Measurements from ENCODE around the gene RBM47.

Gene RBM47

DNA sequence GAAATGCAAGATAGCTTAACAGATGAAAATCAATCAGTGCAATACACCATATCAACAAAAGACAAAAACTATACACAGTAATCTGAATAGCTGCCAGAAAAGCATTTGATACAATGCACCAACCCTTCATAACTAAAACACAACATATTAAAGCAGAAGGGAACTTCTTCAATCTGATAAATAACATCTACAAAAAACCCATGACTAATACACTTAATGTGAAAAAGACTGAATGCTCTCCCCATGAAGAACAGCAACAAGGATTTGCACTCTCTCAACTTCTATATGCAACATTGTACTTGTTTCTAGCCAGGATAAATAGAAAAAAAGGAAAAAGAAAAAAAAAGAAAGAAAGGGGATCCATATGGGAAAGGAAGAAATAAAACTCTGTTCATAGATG, 139.7 kb downstream of the RBM47 start:
- no peak for DNase-seq (ENCODE audit: low read depth)
- TF ChIP-seq, protein P1, sequence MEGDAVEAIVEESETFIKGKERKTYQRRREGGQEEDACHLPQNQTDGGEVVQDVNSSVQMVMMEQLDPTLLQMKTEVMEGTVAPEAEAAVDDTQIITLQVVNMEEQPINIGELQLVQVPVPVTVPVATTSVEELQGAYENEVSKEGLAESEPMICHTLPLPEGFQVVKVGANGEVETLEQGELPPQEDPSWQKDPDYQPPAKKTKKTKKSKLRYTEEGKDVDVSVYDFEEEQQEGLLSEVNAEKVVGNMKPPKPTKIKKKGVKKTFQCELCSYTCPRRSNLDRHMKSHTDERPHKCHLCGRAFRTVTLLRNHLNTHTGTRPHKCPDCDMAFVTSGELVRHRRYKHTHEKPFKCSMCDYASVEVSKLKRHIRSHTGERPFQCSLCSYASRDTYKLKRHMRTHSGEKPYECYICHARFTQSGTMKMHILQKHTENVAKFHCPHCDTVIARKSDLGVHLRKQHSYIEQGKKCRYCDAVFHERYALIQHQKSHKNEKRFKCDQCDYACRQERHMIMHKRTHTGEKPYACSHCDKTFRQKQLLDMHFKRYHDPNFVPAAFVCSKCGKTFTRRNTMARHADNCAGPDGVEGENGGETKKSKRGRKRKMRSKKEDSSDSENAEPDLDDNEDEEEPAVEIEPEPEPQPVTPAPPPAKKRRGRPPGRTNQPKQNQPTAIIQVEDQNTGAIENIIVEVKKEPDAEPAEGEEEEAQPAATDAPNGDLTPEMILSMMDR (conservative IDR thresholded peaks at IDR 0.05; ENCODE audit: control insufficient read depth, insufficient read depth, low read depth, low read length): no peak
- H3K4me3 ChIP-seq (ENCODE audit: control insufficient read depth, low read depth, low read length): no peak overlapping the region

DNA sequence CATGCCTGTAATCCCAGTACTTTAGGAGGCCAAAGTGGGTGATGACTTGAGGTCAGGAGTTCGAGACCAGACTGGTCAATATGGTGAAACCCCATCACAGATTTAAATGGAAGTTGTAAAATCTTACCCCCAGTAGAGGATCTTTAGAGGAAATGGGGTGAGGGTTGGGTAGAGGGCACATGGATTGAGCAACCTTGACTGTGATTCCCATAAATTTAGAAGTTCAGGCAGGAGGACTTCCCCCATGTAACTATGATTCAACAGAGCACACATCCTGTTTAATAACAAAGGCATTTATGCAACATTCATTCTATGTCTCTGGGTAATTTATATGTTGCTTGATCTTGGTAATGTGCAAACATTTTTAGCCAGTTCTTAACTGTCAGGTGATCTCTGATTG, 143.1 kb downstream of the RBM47 start:
- no peak overlapping the region for H3K4me3 ChIP-seq (ENCODE audit: control insufficient read depth, low read depth, low read length)
- peak; percentile 71 for DNase-seq (ENCODE audit: low read depth)
- TF ChIP-seq, protein P1 (conservative IDR thresholded peaks at IDR 0.05; ENCODE audit: control insufficient read depth, insufficient read depth, low read depth, low read length): no peak

DNA sequence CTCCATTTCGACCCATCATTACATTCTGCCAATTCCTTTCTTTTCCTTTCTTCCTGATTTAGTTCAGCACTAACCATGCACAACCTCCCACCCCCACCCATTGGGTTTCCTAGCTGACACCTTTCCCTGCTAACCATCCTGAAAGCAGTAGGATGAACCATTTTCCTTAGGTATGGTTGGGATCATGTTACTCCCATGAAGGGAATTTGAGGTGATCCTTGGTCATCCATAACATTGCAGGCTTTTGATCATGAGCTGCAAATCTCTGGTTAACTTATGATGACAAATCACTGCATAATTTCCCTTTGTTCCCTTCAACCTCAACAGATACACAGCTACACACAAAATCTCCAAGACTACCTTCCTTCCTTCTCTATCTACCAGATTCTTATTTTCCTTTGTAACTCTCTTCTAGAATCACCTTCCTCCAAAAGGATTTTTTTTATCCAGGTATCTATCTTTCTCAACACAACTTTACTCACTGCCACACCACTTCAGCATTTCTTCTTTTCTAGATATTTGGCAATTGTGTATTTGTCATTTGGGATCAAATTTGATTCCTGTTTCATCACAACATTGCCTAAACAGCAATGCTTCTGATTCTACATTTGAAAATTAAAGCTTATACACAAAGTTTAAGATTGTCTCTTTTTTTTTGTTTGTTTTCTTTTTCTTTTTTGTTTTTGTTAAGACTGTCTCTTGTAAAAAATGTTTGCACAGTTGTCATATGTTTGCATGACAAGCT, 145.1 kb downstream of the RBM47 start:
- DNase-seq (ENCODE audit: low read depth): no peak
- TF ChIP-seq, protein P1 (conservative IDR thresholded peaks at IDR 0.05; ENCODE audit: control insufficient read depth, insufficient read depth, low read depth, low read length): no peak

DNA sequence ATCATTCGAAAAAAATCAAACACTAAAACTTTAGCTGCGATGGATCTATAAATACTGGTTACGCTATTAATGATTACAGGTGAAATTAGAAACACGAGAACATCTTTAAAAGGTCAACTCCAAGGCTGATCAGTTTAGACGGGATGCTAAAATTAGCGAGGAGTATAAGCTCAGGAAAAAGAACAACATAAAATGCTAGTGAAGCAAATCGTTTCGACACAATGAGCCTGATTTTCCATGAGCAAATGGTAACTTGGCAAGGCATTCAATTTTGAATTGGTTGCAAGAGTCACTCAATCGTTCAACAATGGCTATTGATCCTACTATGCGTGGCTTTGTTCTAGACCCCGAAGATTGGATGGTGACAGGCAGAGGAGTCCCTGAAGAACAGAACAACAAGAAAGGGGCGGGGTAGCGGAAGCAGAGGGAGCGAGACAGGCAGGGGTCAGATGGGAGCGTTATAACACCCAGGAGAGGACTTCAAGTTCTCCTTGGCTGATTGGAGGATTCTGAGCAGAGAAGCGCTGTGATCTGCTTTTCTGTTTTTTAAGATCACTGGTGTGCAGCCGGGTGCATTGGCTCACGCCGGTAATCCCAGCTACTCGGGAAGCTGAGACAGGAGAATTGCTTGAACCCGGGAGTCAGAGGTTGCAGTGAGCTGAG, 146.5 kb downstream of the RBM47 start:
- TF ChIP-seq, protein P1 (conservative IDR thresholded peaks at IDR 0.05; ENCODE audit: control insufficient read depth, insufficient read depth, low read depth, low read length): no peak
- DNase-seq (ENCODE audit: low read depth): no peak
- H3K4me3 ChIP-seq (ENCODE audit: control insufficient read depth, low read depth, low read length): no peak overlapping the region

More for the DNA sequence above, 145.1 kb downstream of the RBM47 start:
- no peak overlapping the region for H3K4me3 ChIP-seq (ENCODE audit: control insufficient read depth, low read depth, low read length)

DNA sequence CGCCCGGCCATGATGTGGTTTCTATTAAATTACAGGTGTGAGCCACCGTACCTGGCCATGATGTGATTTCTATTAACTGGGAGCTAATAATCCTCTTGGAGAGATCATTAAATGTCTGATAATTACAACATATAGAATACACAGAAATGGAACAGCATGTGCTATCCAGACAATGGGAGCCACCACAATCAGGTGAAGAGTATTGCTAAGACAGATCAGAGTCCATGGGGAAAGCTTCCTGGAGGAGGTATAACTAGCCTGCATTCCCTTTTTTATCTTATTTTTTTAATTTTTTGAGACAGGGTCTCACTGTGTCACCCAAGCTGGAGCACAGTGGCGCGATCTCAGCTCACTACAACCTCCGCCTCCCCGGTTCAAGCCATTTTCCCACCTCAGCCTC, 147.7 kb downstream of the RBM47 start:
- H3K4me3 ChIP-seq (ENCODE audit: control insufficient read depth, low read depth, low read length): no peak overlapping the region
- no peak for DNase-seq (ENCODE audit: low read depth)
- TF ChIP-seq, protein P1 (conservative IDR thresholded peaks at IDR 0.05; ENCODE audit: control insufficient read depth, insufficient read depth, low read depth, low read length): no peak

DNA sequence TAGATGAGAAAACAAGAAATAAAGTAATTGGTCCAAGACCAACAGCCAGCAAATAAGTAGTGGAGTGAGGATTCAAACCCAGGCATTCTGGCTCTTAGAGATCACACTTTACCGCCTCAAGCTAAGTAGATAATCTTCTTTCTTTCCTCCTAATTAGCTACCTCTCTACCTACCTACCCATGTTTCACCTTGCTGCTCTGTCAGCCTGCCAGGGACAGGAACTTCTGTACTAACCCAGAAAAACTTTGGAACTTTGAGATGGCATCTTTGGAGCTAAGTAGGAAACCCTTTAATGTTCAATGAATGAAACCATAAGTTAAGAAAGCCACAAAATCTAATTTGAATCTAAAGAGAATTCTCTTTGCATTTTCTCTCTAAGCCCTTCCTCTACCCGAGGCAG, 149.4 kb downstream of the RBM47 start:
- TF ChIP-seq, protein P1 (conservative IDR thresholded peaks at IDR 0.05; ENCODE audit: control insufficient read depth, insufficient read depth, low read depth, low read length): no peak
- DNase-seq (ENCODE audit: low read depth): no peak
- H3K4me3 ChIP-seq (ENCODE audit: control insufficient read depth, low read depth, low read length): no peak overlapping the region

Measured in fibroblast of mammary gland (primary cell).